ENCODE data around the gene NFKB2. TPM values are rescaled to one million over a fixed set of nuclear protein-coding genes. Genes with fewer than 3 reads are reported as not detected.

The NFKB2 gene
- total RNA-seq, 6 experiments from 2014 or later: 23.1 to 27.4 (median 26.1) TPM

DNA sequence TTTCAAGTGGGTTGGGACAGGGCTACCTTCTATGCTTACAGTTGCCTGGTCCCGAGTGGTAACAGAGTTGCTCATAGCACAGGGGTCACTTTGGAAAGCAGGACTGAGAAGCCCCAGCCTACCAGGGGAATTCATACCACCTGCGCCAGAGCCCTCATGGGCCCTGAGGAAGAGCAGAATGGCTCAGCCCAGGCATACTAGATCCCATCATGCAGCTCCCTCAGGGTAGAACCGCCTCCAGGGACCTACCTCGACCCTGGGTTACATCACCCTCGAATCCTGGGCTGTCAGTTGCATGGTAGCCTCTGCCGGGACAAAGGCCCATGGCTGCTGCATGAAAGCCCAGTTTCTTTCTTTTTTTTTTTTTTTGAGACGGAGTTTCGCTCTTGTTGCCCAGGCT lies 34.0 kb downstream of the NFKB2 start:
- no peak overlapping the region for H3K4me3 Mint-ChIP-seq
- DNase-seq: no peak
- no peak overlapping the region for H3K27ac Mint-ChIP-seq
- TF ChIP-seq, protein P1, sequence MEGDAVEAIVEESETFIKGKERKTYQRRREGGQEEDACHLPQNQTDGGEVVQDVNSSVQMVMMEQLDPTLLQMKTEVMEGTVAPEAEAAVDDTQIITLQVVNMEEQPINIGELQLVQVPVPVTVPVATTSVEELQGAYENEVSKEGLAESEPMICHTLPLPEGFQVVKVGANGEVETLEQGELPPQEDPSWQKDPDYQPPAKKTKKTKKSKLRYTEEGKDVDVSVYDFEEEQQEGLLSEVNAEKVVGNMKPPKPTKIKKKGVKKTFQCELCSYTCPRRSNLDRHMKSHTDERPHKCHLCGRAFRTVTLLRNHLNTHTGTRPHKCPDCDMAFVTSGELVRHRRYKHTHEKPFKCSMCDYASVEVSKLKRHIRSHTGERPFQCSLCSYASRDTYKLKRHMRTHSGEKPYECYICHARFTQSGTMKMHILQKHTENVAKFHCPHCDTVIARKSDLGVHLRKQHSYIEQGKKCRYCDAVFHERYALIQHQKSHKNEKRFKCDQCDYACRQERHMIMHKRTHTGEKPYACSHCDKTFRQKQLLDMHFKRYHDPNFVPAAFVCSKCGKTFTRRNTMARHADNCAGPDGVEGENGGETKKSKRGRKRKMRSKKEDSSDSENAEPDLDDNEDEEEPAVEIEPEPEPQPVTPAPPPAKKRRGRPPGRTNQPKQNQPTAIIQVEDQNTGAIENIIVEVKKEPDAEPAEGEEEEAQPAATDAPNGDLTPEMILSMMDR (IDR thresholded peaks at IDR 0.05): no peak
- H3K9me3 Mint-ChIP-seq: no peaks in the 10 kb centered on the region
- peaks cover 30% of the 10 kb centered on the region for H3K4me1 Mint-ChIP-seq (ENCODE audit: low read depth)
- H3K27me3 Mint-ChIP-seq (ENCODE audit: insufficient read depth): no peaks in the 10 kb centered on the region; the same call in 1 of the 2 replicates
- no peaks in the 10 kb centered on the region for H3K36me3 Mint-ChIP-seq (ENCODE audit: low read depth)

DNA sequence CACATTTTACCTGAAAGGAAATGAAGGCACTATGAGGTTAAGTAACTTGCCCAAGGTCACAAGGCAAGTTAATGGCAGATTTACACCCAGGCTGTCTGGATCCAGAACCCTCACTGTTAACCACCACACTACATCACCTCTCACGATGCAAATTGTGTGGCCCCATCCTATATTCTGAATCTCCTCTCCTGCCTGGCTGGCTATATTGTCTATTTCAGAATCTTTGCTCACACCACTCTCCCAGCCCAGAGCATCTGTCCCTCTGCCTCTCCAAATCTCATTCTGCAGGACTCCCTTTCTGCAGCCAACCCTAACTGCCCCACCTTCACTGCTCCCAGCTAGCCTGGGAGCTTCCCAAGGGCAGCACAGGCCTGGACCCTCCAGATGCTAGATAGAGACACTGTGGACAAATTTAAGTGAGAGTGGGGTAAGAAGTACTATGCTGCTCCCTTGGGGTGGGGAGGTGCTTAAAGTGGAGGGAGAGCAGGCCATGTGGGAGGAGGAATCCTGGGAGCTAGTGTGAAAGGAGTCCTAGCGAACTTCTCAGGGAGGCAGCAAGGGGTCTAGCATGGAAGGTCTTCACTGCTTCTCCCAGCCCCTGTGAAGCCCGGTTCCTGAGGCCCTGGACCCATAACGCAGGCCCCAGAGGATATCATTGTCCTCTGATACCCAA lies 36.1 kb downstream of the NFKB2 start:
- TF ChIP-seq, protein P1 (IDR thresholded peaks at IDR 0.05): no peak
- DNase-seq: no peak
- Mint-ChIP-seq H3K4me1 (ENCODE audit: low read depth) (peaks cover 44% of the 10 kb centered on the region), H3K27me3 (ENCODE audit: insufficient read depth) (peaks cover 2% of the 10 kb centered on the region), H3K9me3 (no peaks in the 10 kb centered on the region), H3K36me3 (ENCODE audit: low read depth) (no peaks in the 10 kb centered on the region), H3K27ac (peak overlapping the region; percentile 93), H3K4me3 (peak overlapping the region; percentile 93)

DNA sequence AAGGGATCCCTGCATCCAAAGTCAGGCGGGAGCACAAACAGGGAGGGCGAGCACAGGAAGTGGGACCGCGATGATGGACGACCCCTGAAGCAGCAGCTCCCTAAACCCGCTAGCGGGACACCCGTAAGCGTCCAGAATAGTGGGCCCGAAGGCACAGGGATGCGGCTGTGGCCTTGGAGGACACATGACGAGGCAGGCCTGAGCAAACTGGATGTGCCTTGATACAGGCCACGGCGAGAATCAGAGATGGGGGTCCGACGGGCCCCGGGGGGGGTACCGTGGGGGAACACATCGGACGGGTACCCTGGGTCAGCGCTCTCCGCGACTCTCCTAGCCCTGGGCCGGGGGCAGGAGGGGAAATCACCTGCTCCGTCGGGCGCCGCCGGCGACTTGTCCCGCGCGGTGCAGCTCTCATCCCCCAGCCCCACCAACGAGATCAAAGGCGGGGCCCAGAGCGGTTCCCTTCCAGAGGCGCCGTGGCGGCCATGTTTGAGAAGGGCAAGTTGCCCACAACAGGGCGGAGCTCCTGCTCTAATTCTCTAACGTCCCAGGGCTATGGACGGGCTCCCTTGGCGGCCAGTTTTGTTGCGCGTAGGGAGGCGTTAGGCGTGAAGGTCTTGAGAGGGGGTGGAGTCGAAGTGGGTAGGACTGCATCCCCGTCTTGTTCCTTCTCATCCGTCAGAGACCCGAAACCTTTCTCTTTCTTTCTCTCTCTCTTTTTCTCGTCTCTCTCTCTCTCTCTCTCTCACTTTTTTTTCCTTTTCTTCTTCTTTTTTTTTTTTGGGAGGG lies 36.9 kb downstream of the NFKB2 start, which contains the start of gene CUEDC2:
Gene CUEDC2 (minus strand): TSS at position 413 of the 789 bp plus-strand sequence. CDS start 7,386 bp downstream, outside the sequence.
- DNase-seq: peak; percentile 91
- H3K9me3 Mint-ChIP-seq: no peaks in the 10 kb centered on the region
- TF ChIP-seq, protein P1 (IDR thresholded peaks at IDR 0.05): no peak
- peak within 1 kb of the TSS; percentile 93 for H3K27ac Mint-ChIP-seq
- H3K4me1 Mint-ChIP-seq (ENCODE audit: low read depth): peaks cover 36% of the 10 kb centered on the region
- no peaks in the 10 kb centered on the region for H3K36me3 Mint-ChIP-seq (ENCODE audit: low read depth)
- peaks cover 2% of the 10 kb centered on the region; the same call in 1 of the 2 replicates for H3K27me3 Mint-ChIP-seq (ENCODE audit: insufficient read depth)
- peak within 1 kb of the TSS; percentile 93 for H3K4me3 Mint-ChIP-seq

DNA sequence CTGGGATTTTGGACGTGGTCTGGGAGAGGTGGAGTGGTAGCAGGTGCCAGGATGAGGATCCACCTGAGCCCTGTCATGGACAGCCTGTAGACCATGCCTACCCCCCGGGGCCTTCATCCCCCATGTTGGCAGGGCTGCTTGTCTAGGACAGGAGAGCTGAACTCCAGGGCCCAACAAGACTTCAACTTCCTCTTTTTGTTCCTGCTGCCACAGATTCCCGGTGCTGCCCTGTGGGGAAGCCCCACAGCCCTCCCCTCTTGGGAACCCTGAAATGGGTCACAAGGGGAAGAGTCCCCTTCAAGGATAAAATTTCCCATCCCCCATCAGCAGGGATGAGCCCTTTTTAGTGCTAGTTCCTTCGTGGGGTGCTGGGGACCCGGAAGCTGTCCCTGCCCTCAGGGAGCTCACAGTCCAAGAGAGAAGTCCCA lies 38.1 kb downstream of the NFKB2 start:
- Mint-ChIP-seq H3K4me3 (no peak overlapping the region), H3K27ac (no peak overlapping the region), H3K4me1 (ENCODE audit: low read depth) (peaks cover 31% of the 10 kb centered on the region), H3K9me3 (no peaks in the 10 kb centered on the region), H3K27me3 (ENCODE audit: insufficient read depth) (peaks cover 2% of the 10 kb centered on the region; the same call in 1 of the 2 replicates), H3K36me3 (ENCODE audit: low read depth) (no peaks in the 10 kb centered on the region)
- DNase-seq: no peak
- TF ChIP-seq, protein P1 (IDR thresholded peaks at IDR 0.05): no peak

DNA sequence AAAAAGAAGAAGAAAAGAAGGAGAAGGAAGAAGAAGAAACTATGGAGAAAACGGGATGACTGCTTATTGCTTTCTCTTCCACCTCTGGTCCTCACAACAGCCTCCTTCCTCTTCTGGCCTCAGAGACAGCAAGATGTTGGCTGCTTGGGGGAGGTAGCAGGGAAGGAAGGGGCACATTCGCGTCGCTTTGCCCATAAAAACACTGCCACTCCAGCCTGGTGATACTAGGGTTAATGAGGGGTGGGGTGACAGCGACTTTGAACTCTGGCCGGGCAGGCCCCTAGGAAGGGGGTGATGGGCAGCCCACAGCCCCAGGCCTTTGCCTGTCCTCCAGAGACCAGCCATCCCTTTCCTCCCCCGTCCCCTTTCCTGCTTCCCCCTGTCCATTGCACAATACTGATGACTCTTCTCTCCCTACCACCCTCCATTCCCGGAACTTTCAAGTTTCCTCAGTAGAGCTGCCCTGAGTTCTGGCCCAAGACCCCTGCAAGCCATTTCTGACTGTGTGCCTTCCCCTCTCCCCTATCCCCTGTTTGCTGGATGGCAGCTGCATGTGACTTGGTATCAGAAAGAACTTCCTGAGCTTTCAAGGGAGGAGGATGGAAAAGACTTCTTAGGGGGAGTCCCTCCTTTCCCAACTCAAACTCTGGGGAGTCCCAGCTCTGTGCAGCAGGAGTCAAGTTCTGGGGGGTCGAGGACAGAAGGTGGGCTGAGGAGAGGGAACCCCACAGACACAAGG lies 39.1 kb downstream of the NFKB2 start:
- TF ChIP-seq, protein P1 (IDR thresholded peaks at IDR 0.05): no peak
- Mint-ChIP-seq H3K27ac (peak overlapping the region; percentile 0; the same call in 1 of the 2 replicates), H3K36me3 (ENCODE audit: low read depth) (no peaks in the 10 kb centered on the region), H3K9me3 (no peaks in the 10 kb centered on the region), H3K4me3 (no peak overlapping the region; the same call in 1 of the 2 replicates), H3K27me3 (ENCODE audit: insufficient read depth) (peaks cover 2% of the 10 kb centered on the region; the same call in 1 of the 2 replicates), H3K4me1 (ENCODE audit: low read depth) (peaks cover 31% of the 10 kb centered on the region)
- DNase-seq: no peak

All from HFFc6 (cell line).